GM10266 (cell line): ENCODE data around the gene LCA5L.
"Not testable (repeated sequence)": the region's sequence is repeated elsewhere in the genome, so short reads cannot be mapped to it uniquely, and the experiment has no call there.

Experiments
- DNase-seq: peaks from one replicate; pipeline ENCODE4 v3.0.0; 2012; ENCODE audit errors: extremely low spot score
- TF ChIP-seq, protein P1 (sequence below): IDR thresholded peaks from 2 replicates; pipeline ENCODE4 v1.5.1; 2012; ENCODE audit warnings: mild to moderate bottlenecking, low read depth; ENCODE audit not compliant: control insufficient read depth, insufficient read depth; ENCODE audit errors: missing control alignments

Gene LCA5L

DNA sequence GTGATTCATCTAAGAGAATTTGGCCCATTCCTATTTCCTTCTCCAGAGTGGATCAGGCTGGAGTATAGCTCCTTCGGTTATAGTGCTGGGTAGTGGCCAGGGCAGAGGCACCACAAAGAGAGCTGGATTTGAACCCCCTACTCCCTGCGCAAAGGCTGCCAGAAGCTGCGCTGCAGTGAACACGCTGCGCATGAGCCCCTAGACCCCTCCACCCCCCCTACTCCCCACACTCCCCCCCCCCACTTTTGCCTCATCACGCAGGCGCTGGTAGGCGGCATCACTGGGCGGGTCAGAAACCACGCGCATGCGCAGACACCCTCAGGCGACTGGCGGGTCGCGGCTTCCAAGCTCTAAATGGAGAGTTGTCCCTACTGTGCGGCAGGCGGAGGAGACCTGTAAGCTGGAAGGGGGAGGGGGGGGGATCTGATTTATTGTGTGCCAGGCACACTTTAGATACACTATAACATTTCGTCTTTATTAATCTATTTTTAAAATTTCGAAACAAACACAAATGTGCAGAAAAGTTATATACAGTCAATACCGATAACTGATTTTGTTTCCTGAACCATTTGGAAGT lies 58.0 kb downstream of the LCA5L start:
- peak; percentile 96 for DNase-seq
- TF ChIP-seq, protein P1, sequence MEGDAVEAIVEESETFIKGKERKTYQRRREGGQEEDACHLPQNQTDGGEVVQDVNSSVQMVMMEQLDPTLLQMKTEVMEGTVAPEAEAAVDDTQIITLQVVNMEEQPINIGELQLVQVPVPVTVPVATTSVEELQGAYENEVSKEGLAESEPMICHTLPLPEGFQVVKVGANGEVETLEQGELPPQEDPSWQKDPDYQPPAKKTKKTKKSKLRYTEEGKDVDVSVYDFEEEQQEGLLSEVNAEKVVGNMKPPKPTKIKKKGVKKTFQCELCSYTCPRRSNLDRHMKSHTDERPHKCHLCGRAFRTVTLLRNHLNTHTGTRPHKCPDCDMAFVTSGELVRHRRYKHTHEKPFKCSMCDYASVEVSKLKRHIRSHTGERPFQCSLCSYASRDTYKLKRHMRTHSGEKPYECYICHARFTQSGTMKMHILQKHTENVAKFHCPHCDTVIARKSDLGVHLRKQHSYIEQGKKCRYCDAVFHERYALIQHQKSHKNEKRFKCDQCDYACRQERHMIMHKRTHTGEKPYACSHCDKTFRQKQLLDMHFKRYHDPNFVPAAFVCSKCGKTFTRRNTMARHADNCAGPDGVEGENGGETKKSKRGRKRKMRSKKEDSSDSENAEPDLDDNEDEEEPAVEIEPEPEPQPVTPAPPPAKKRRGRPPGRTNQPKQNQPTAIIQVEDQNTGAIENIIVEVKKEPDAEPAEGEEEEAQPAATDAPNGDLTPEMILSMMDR, result no peak

DNA sequence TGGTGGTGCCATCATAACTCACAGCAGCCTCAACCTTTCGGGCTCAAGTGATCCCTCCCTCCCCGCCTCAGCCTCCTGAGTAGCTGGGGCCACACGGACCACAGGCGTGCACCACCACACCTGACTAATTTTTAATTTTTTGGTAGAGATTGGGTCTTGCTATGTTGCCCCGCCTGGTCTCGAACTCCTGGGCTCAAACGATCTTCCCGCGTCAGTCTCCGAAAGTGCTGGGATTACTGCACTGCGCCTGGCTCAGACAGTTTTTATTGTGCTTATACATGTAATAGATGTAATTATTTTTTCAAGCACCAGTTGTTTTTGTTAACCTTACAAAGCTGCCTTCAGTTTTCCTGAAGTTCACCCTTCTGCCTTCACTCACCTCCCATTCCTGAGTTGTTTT lies 58.7 kb downstream of the LCA5L start:
- TF ChIP-seq, protein P1, result no peak
- DNase-seq, result no peak

DNA sequence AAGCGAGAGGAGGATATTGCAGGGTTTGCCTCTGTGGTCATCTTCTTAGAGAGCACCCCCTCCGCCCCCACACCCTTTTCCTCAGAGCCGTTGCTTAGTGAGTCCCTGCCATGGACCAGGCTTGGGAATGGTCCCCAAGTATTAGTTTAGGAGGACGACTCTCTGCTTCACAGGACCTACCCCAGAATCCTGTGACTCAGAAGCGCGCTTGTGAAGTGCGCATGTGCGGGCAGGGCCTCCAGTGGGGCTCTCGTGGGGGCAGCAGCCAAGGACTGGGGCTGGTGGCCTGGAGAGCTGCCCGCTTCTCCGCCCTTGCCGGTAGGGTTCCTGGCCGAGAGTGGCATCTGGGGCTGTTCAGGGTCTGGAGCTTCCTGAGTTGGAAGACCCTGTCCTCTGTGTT lies 59.4 kb downstream of the LCA5L start:
- DNase-seq, result no peak
- TF ChIP-seq, protein P1, result no peak

DNA sequence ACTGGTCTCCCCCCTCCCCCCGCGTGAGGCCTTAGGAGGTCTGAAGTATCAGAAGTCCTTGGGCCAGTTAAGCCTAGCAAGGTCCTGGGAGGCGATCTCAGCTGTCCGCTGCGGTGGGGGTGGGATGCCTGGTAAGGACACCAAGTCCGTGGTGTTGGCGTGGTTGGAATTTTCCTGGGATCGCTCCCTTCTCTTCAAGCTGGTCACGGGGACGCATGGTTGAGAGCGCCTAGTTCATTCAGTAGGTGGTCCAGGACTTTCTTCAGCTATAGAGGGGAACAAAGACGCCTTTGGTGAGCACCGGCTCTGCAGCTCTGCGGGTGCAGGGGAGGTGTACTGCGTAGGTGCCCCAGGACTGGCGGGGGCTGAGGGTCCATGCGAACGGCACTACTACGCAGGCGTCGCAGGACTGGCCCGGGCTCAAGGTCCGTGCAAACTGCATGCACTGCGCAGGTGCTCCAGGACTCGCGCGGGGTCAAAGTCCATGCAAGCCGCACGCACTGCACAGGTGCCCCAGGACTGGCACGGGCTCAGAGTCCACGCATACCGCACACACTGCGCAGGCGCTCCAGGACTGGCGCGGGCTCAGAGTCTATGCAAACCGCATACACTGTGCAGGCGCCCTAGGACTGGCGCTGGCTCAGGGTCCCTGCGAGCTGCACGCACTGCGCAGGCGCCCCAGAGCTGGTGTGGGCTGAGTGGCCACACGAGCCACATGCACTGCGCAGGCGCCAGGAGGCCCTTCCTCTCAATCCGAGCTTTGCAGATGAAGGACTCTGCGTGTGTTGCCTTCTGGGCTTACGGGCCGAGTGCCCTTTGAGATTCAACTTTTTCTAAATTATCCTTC lies 60.1 kb downstream of the LCA5L start:
- peak; percentile 75 for DNase-seq
- TF ChIP-seq, protein P1, result no peak

DNA sequence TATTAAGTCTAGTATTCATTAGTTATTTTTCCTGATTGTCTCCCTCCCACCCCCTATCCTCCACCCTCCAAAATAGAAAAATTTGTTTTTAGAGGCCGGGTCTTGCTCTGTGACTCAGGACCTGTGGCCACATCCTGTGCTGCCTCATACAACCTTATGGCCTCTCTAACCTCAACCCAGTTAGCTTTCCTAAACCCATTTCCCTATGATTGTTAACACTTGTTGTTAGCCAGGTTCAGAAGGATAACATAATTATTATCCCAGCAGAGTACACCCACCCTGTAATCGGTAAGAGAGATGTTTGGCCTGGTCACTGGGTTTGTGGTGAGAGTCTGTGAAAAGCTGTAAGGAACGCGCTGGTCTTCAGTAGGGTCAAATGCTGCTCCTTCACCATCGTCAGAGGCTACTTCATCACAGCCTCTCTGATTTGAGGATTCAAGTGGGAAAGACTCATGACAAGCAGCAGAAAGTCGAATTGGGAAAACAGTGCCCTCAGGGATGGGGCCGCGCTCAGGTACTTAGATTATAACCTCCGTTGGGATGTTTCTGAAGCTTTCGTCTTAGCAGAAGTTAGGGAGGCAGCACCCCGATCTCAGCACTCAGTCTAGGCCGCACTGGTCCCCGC lies 60.8 kb downstream of the LCA5L start:
- DNase-seq, result no peak
- TF ChIP-seq, protein P1, result no peak

DNA sequence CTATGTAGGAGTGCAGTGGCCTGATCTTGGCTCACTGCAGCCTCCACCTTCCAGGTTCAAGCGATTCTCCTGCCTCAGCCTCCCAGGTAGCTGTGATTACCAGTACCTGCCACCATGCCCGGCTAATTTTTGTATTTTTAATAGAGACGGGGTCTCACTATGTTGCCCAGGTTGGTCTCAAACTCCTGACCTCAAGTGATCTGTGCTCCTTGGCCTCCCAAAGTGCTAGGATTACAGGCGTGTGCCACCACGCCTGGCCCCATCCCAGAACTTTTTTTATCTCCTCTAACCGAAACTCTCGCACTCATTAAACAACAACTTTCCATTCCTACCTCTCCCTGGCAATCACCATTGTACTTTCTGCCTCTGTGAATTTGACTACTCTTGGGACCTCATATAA lies 63.5 kb downstream of the LCA5L start:
- DNase-seq, result not testable (repeated sequence)

DNA sequence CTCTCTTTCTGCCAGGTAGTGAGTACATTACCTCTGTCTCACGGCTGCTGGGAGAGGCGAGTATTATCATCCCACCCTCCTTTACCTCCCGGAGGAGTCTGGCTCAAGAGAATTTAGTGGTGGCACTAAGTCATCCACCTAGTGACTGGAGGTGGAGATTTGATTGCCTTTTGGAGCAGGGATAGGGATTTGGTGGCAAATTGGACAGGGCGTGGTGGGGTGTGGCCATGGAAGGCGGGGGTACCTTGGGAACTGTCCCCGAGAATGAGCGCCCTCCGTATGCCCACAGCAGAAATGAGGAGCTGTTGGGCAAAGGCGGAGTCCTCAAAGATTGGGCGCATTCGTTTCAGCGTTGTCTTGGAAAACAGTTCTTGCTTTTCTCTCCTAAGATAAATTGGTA lies 64.6 kb downstream of the LCA5L start:
- TF ChIP-seq, protein P1, result no peak
- no peak for DNase-seq
